GM19372 (cell line): ENCODE measurements around the gene NDUFB8.

ENCODE experiments used
- ATAC-seq: cut with Tn5 transposase; IDR thresholded peaks from one replicate; pipeline ENCODE4 v1.9.1; 2021; ENCODE audit warnings: mild to moderate bottlenecking, low read depth, moderate library complexity; ENCODE audit not compliant: unreplicated experiment

NDUFB8 gene

GRCh38 chr10:100508691-100509150 lies 20.9 kb downstream of the NDUFB8 start:
- ATAC-seq = no peak

GRCh38 chr10:100508266-100508665 lies 21.4 kb downstream of the NDUFB8 start:
- no peak for ATAC-seq

- ATAC-seq = no peak
Measured at GRCh38 chr10:100507357-100507732, 22.3 kb downstream of the NDUFB8 start.

- no peak for ATAC-seq
Measured at GRCh38 chr10:100506596-100507356, 22.9 kb downstream of the NDUFB8 start.

- no peak for ATAC-seq
Measured at GRCh38 chr10:100505164-100505563, 24.5 kb downstream of the NDUFB8 start.

GRCh38 chr10:100504096-100504495 lies 25.6 kb downstream of the NDUFB8 start:
- ATAC-seq = no peak

GRCh38 chr10:100502926-100503494 lies 26.7 kb downstream of the NDUFB8 start:
- no peak for ATAC-seq

GRCh38 chr10:100501423-100501822 lies 28.2 kb downstream of the NDUFB8 start:
- no peak for ATAC-seq

- ATAC-seq = no peak
Measured at GRCh38 chr10:100498059-100498458, 31.6 kb downstream of the NDUFB8 start.

- no peak for ATAC-seq
Measured at GRCh38 chr10:100496567-100496966, 33.1 kb downstream of the NDUFB8 start.

GRCh38 chr10:100490531-100490930 lies 39.1 kb downstream of the NDUFB8 start:
- ATAC-seq = no peak

- no peak for ATAC-seq
Measured at GRCh38 chr10:100489396-100489795, 40.3 kb downstream of the NDUFB8 start.

GRCh38 chr10:100487529-100487928 lies 42.1 kb downstream of the NDUFB8 start:
- ATAC-seq = no peak

- ATAC-seq = no peak
Measured at GRCh38 chr10:100485801-100486495, 43.7 kb downstream of the NDUFB8 start.

- no peak for ATAC-seq
Measured at GRCh38 chr10:100485366-100485765, 44.3 kb downstream of the NDUFB8 start.

- ATAC-seq = no peak
Measured at GRCh38 chr10:100483876-100484666, 45.6 kb downstream of the NDUFB8 start.

- ATAC-seq = no peak
Measured at GRCh38 chr10:100482834-100483185, 46.9 kb downstream of the NDUFB8 start.

- peak; percentile 44 for ATAC-seq
Measured at GRCh38 chr10:100482181-100482833, 47.4 kb downstream of the NDUFB8 start.

- ATAC-seq = peak; percentile 97
Measured at GRCh38 chr10:100481462-100482081, 48.1 kb downstream of the NDUFB8 start.

- no peak for ATAC-seq
Measured at GRCh38 chr10:100480002-100480401, 49.7 kb downstream of the NDUFB8 start.
